Erythroblast (primary cell): ENCODE measurements around the gene TRIM9.

Experiments
- GATA1 ChIP-seq: IDR thresholded peaks from 2 replicates; pipeline ENCODE4 v1.6.1; 2011; ENCODE audit warnings: low read depth, mild to moderate bottlenecking, control low read depth, low read length, moderate library complexity
- POLR2A ChIP-seq: IDR thresholded peaks from 2 replicates; pipeline ENCODE4 v1.6.1; 2011; ENCODE audit warnings: mild to moderate bottlenecking, low read length

GRCh38 chr14:51107801-51108200, 12.9 kb upstream of the TRIM9 start:
- TF ChIP-seq POLR2A: no peak
- no peak for TF ChIP-seq GATA1
